OCI-LY3 (cell line): ENCODE measurements around the gene KCTD21.

Experiments
- CTCF ChIP-seq: fragments of 200-600, 300-600 bp; sonication (generic); IDR thresholded peaks from 2 replicates; pipeline ENCODE4 v1.5.1; 2014; ENCODE audit warnings: antibody characterized with exemption, low read length, low read depth
- EZH2phosphoT487 ChIP-seq: fragments of 200-600 bp; shearing (Covaris generic); IDR thresholded peaks from 2 replicates; pipeline ENCODE4 v1.6.1; 2018; ENCODE audit warnings: antibody characterized with exemption, mixed run types, low read depth

GRCh38 chr11:78150346-78150745 is 38.1 kb downstream of the KCTD21 start:
- TF ChIP-seq CTCF: no peak
- TF ChIP-seq EZH2phosphoT487: no peak
